Peyer's patch (tissue), 4 donors: ENCODE results near the gene OR52K1.

Experiments
- POLR2A ChIP-seq, 2 donors: fragments of 450-650 bp; IDR thresholded peaks; one replicate each; pipeline ENCODE4 v1.5.1; 2017; ENCODE audit warnings: antibody characterized with exemption in 2 of 2, mild to moderate bottlenecking in 2 of 2, moderate library complexity in 2 of 2
- TF ChIP-seq, protein P1 (sequence below), 6 experiments: fragments of 450-650 bp in 4 of 6; fragments of 200-600 bp in 2 of 6; sonication (generic) in 1 of 6; IDR thresholded peaks; one replicate each; pipeline ENCODE4 v1.5.1; 2017 to 2019; ENCODE audit warnings: antibody characterized with exemption in 6 of 6, mild to moderate bottlenecking in 3 of 6, moderate library complexity in 1 of 6

DNA sequence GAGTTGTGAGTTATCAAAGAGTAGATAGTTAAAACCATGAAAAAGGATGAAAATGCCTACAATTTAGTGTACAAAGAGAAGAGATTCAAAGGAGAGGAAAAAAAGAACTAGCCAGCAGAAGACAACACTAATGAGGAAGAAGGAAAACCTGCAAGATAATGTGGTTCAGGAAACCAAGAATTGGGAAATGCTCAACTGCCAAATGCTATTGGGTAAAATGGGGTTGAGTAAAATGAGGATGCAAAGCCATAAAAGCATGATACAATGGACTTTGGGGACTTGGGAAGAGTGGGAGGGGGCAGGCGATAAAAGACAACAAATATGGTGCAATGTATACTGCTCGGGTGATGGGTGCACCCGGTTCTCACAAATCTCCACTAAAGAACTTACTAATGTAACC is 40.9 kb upstream of the OR52K1 start:
- TF ChIP-seq, protein P1, sequence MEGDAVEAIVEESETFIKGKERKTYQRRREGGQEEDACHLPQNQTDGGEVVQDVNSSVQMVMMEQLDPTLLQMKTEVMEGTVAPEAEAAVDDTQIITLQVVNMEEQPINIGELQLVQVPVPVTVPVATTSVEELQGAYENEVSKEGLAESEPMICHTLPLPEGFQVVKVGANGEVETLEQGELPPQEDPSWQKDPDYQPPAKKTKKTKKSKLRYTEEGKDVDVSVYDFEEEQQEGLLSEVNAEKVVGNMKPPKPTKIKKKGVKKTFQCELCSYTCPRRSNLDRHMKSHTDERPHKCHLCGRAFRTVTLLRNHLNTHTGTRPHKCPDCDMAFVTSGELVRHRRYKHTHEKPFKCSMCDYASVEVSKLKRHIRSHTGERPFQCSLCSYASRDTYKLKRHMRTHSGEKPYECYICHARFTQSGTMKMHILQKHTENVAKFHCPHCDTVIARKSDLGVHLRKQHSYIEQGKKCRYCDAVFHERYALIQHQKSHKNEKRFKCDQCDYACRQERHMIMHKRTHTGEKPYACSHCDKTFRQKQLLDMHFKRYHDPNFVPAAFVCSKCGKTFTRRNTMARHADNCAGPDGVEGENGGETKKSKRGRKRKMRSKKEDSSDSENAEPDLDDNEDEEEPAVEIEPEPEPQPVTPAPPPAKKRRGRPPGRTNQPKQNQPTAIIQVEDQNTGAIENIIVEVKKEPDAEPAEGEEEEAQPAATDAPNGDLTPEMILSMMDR (IDR thresholded peaks at IDR 0.05) = no peak
- no peak for TF ChIP-seq POLR2A (IDR thresholded peaks at IDR 0.05)
